SU-DHL-6 (cell line): Measurements from ENCODE around the gene HAGHL.

Experiments
- CTCF ChIP-seq: fragments of 200-600 bp; sonication (generic); IDR thresholded peaks from one replicate; pipeline ENCODE4 v1.5.1; 2017; ENCODE audit warnings: antibody characterized with exemption, mild to moderate bottlenecking, low read length, moderate library complexity; ENCODE audit not compliant: insufficient read depth, poor library complexity, severe bottlenecking
- EZH2phosphoT487 ChIP-seq: fragments of 200-600 bp; sonication (generic), shearing (Covaris generic); conservative IDR thresholded peaks from 2 replicates; pipeline ENCODE4 v1.6.1; 2018; ENCODE audit warnings: mild to moderate bottlenecking, antibody characterized with exemption, low read length, moderate library complexity, mixed read lengths

- TF ChIP-seq CTCF (no peak), EZH2phosphoT487 (no peak)
These were observed 40.2 kb upstream of the HAGHL start for GRCh38 chr16:686459-687260.
